ENCODE data around the gene PPT1. TPM values are rescaled to one million over a fixed set of nuclear protein-coding genes. Genes with fewer than 3 reads are reported as not detected.
A peak's percentile ranks its signal among the peaks of the same experiment; 100 is the strongest.
"Not testable (repeated sequence)": the region's sequence is repeated elsewhere in the genome, so short reads cannot be mapped to it uniquely, and the experiment has no call there.

Gene PPT1
- total RNA-seq, 3 donors from 2014 or later, result 96.8 to 118 (median 109) TPM

GRCh38 chr1:40037254-40037653 is 59.8 kb downstream of the PPT1 start:
- not testable (repeated sequence) for H3K27me3 Mint-ChIP-seq (ENCODE audit: low read depth); H3K36me3 Mint-ChIP-seq (ENCODE audit: insufficient read depth); H3K4me3 Mint-ChIP-seq; DNase-seq; ATAC-seq; H3K9me3 Mint-ChIP-seq
- H3K4me1 Mint-ChIP-seq (ENCODE audit: low read depth), result peaks cover 53% of the 10 kb centered on the region

- DNase-seq (no peak), ATAC-seq (no peak)
- Mint-ChIP-seq H3K4me3 (no peak overlapping the region), H3K4me1 (ENCODE audit: low read depth) (peaks cover 49% of the 10 kb centered on the region), H3K27me3 (ENCODE audit: low read depth) (no peaks in the 10 kb centered on the region), H3K9me3 (no peaks in the 10 kb centered on the region), H3K36me3 (ENCODE audit: insufficient read depth) (peaks cover under 1% of the 10 kb centered on the region)
Observed at GRCh38 chr1:40036574-40036973, 60.5 kb downstream of the PPT1 start.

GRCh38 chr1:40034869-40035268 is 62.2 kb downstream of the PPT1 start:
- peaks cover 52% of the 10 kb centered on the region for H3K4me1 Mint-ChIP-seq (ENCODE audit: low read depth)
- no peak for ATAC-seq

GRCh38 chr1:40032240-40032891 is 64.7 kb downstream of the PPT1 start:
- Mint-ChIP-seq H3K4me1 (ENCODE audit: low read depth) (peaks cover 38% of the 10 kb centered on the region), H3K36me3 (ENCODE audit: insufficient read depth) (no peaks in the 10 kb centered on the region), H3K27me3 (ENCODE audit: low read depth) (no peaks in the 10 kb centered on the region), H3K9me3 (no peaks in the 10 kb centered on the region), H3K4me3 (no peak overlapping the region)
- ATAC-seq (peak; percentile 44 to 57), DNase-seq (peak; percentile 47)

More at GRCh38 chr1:40034869-40035268, 62.2 kb downstream of the PPT1 start:
- no peak for DNase-seq
- Mint-ChIP-seq H3K9me3 (no peaks in the 10 kb centered on the region), H3K4me3 (peak overlapping the region; percentile 11), H3K36me3 (ENCODE audit: insufficient read depth) (no peaks in the 10 kb centered on the region), H3K27me3 (ENCODE audit: low read depth) (no peaks in the 10 kb centered on the region)

GRCh38 chr1:40030528-40031135 is 66.4 kb downstream of the PPT1 start:
- H3K4me1 Mint-ChIP-seq (ENCODE audit: low read depth), result peaks cover 31% of the 10 kb centered on the region
- ATAC-seq (no peak), DNase-seq (no peak)
- no peak overlapping the region for H3K4me3 Mint-ChIP-seq
- H3K9me3 Mint-ChIP-seq, result no peaks in the 10 kb centered on the region
- H3K27me3 Mint-ChIP-seq (ENCODE audit: low read depth), result no peaks in the 10 kb centered on the region
- H3K36me3 Mint-ChIP-seq (ENCODE audit: insufficient read depth), result no peaks in the 10 kb centered on the region

GRCh38 chr1:40029608-40030007 is 67.4 kb downstream of the PPT1 start:
- ATAC-seq (no peak), DNase-seq (no peak)
- H3K9me3 Mint-ChIP-seq, result no peaks in the 10 kb centered on the region
- H3K27me3 Mint-ChIP-seq (ENCODE audit: low read depth), result no peaks in the 10 kb centered on the region
- no peak overlapping the region for H3K4me3 Mint-ChIP-seq
- H3K4me1 Mint-ChIP-seq (ENCODE audit: low read depth), result peaks cover 25% of the 10 kb centered on the region
- H3K36me3 Mint-ChIP-seq (ENCODE audit: insufficient read depth), result no peaks in the 10 kb centered on the region

GRCh38 chr1:40027647-40028046 is 69.4 kb downstream of the PPT1 start:
- H3K36me3 Mint-ChIP-seq (ENCODE audit: insufficient read depth), result no peaks in the 10 kb centered on the region
- DNase-seq, result no peak
- H3K9me3 Mint-ChIP-seq, result no peaks in the 10 kb centered on the region
- no peak for ATAC-seq
- H3K4me1 Mint-ChIP-seq (ENCODE audit: low read depth), result peaks cover 16% of the 10 kb centered on the region
- H3K4me3 Mint-ChIP-seq, result no peak overlapping the region
- peaks cover 5% of the 10 kb centered on the region for H3K27me3 Mint-ChIP-seq (ENCODE audit: low read depth)

GRCh38 chr1:40024671-40025070 is 72.4 kb downstream of the PPT1 start:
- Mint-ChIP-seq H3K4me1 (ENCODE audit: low read depth) (peaks cover 4% of the 10 kb centered on the region), H3K9me3 (no peaks in the 10 kb centered on the region), H3K27me3 (ENCODE audit: low read depth) (peaks cover 5% of the 10 kb centered on the region), H3K36me3 (ENCODE audit: insufficient read depth) (no peaks in the 10 kb centered on the region), H3K4me3 (no peak overlapping the region)
- DNase-seq (no peak), ATAC-seq (no peak)

GRCh38 chr1:40023379-40023944 is 73.6 kb downstream of the PPT1 start:
- H3K36me3 Mint-ChIP-seq (ENCODE audit: insufficient read depth), result no peaks in the 10 kb centered on the region
- peaks cover 5% of the 10 kb centered on the region for H3K27me3 Mint-ChIP-seq (ENCODE audit: low read depth)
- H3K4me3 Mint-ChIP-seq, result no peak overlapping the region
- DNase-seq (no peak), ATAC-seq (no peak)
- H3K9me3 Mint-ChIP-seq, result no peaks in the 10 kb centered on the region
- H3K4me1 Mint-ChIP-seq (ENCODE audit: low read depth), result peaks cover 1% of the 10 kb centered on the region

Other genes with a start within 250 kb of the PPT1 start
- gene TRIT1, start 213.7 kb downstream of the PPT1 start, total RNA-seq, result 10 to 100 TPM; 28.6 to 30.8 (median 30.6) TPM
- gene MYCL, start 195.3 kb downstream of the PPT1 start, total RNA-seq, result under 1 TPM; 0.08 to 0.38 (median 0.18) TPM
- 10 to 100 TPM; 31.0 to 35.6 (median 31.8) TPM for gene MFSD2A, start 142.1 kb downstream of the PPT1 start, total RNA-seq
- 100 to 1,000 TPM; 349 to 426 (median 389) TPM for gene CAP1, start 56.5 kb downstream of the PPT1 start, total RNA-seq
- gene RLF, start 64.1 kb upstream of the PPT1 start, total RNA-seq, result 10 to 100 TPM in 2 of 3 donors, 1 to 10 TPM in 1; 9.0 to 12.3 (median 11.0) TPM
- gene TMCO2, start 150.7 kb upstream of the PPT1 start, total RNA-seq, result not detected
- 10 to 100 TPM; 56.4 to 59.6 (median 59.5) TPM for gene ZMPSTE24, start 161.0 kb upstream of the PPT1 start, total RNA-seq
- gene COL9A2, start 220.0 kb upstream of the PPT1 start, total RNA-seq, result 1 to 10 TPM in 2 of 3 donors, under 1 TPM in 1; 0.96 to 2.5 (median 1.2) TPM